Mesothelial cell of epicardium (in vitro differentiated cells): ENCODE data around the gene NUMB. TPM values are rescaled to one million over a fixed set of nuclear protein-coding genes. Genes with fewer than 3 reads are reported as not detected.
"Not testable (repeated sequence)": the region's sequence is repeated elsewhere in the genome, so short reads cannot be mapped to it uniquely, and the experiment has no call there.

Experiments used
- DNase-seq, 2 experiments: peaks; one replicate each; pipeline ENCODE4 v3.0.0; 2021; ENCODE audit warnings: low spot score in 2 of 2; ENCODE audit not compliant: unreplicated experiment in 2 of 2
- H3K27ac Mint-ChIP-seq: 2 replicates; pipeline ENCODE4 v1.8.0; 2021; ENCODE audit warnings: mixed read lengths
- H3K27me3 Mint-ChIP-seq: 2 replicates; pipeline ENCODE4 v1.8.0; 2021; ENCODE audit warnings: low read depth, mixed read lengths
- H3K36me3 Mint-ChIP-seq: 2 replicates; pipeline ENCODE4 v1.8.0; 2021; ENCODE audit warnings: mixed read lengths
- H3K4me1 Mint-ChIP-seq: 2 replicates; pipeline ENCODE4 v1.8.0; 2021; ENCODE audit warnings: mixed read lengths
- H3K4me3 Mint-ChIP-seq: 2 replicates; pipeline ENCODE4 v1.8.0; 2021; ENCODE audit warnings: mild to moderate bottlenecking, moderate library complexity, mixed read lengths
- H3K9me3 Mint-ChIP-seq: 2 replicates; pipeline ENCODE4 v1.8.0; 2021; ENCODE audit warnings: mixed read lengths
- total RNA-seq: library from RNA; stranded (reverse); gene quantifications from 3 replicates; pipeline ENCODE4 v1.2.1, GENCODE V29; 2021
- TF ChIP-seq, protein P1 (sequence below): fragments of 200-600 bp; sonication (generic); IDR thresholded peaks from one replicate; pipeline ENCODE4 v1.5.0; 2021; ENCODE audit warnings: antibody characterized with exemption; ENCODE audit not compliant: unreplicated experiment

Gene NUMB
- total RNA-seq, 1 donor from 2014 or later, result 88.0 TPM

DNA sequence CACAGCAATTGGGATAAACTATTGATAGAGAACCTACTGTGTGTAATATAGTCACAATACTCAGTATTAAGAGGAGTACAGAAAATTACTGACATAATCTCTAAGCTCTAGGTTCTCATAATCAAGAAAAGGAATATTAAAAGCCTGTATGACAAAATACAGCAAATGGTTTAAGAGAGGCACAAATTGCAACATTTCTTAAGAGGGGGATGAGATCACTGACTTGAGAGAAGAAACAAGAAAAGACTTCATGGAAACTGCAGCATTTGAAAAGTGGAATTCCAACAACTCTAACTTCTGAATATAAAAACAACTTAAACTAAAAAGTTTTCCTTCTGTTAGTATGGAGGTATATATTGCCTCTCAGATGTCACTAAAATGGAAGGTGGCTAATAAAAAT is 89.7 kb downstream of the NUMB start:
- no peak for DNase-seq
- Mint-ChIP-seq H3K27ac (no peak overlapping the region), H3K36me3 (peaks cover 4% of the 10 kb centered on the region), H3K4me1 (no peaks in the 10 kb centered on the region), H3K9me3 (no peaks in the 10 kb centered on the region), H3K27me3 (no peaks in the 10 kb centered on the region), H3K4me3 (no peak overlapping the region)
- TF ChIP-seq, protein P1, sequence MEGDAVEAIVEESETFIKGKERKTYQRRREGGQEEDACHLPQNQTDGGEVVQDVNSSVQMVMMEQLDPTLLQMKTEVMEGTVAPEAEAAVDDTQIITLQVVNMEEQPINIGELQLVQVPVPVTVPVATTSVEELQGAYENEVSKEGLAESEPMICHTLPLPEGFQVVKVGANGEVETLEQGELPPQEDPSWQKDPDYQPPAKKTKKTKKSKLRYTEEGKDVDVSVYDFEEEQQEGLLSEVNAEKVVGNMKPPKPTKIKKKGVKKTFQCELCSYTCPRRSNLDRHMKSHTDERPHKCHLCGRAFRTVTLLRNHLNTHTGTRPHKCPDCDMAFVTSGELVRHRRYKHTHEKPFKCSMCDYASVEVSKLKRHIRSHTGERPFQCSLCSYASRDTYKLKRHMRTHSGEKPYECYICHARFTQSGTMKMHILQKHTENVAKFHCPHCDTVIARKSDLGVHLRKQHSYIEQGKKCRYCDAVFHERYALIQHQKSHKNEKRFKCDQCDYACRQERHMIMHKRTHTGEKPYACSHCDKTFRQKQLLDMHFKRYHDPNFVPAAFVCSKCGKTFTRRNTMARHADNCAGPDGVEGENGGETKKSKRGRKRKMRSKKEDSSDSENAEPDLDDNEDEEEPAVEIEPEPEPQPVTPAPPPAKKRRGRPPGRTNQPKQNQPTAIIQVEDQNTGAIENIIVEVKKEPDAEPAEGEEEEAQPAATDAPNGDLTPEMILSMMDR, result no peak

DNA sequence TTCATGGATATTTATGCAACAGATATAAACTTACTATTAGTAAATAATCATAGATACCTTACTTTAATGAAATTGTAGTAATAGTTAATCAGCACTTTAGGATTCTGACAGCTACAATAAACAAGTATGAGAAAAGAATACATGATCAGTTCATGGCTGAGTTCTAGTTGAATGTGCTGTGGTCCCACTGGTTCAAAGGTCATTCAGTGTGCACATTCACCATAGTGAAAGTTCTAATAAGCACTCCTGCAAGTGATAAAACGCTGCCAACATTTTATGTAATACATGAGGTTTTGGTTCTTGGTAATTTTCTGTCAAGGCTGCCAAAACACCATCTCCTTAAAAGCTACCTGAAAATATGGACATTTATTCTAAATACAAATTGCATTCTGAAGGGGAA is 92.6 kb downstream of the NUMB start:
- no peak for DNase-seq
- Mint-ChIP-seq H3K4me3 (no peak overlapping the region), H3K36me3 (peaks cover 10% of the 10 kb centered on the region), H3K27ac (no peak overlapping the region), H3K9me3 (peaks cover 4% of the 10 kb centered on the region), H3K27me3 (no peaks in the 10 kb centered on the region), H3K4me1 (no peaks in the 10 kb centered on the region)
- TF ChIP-seq, protein P1, result no peak

DNA sequence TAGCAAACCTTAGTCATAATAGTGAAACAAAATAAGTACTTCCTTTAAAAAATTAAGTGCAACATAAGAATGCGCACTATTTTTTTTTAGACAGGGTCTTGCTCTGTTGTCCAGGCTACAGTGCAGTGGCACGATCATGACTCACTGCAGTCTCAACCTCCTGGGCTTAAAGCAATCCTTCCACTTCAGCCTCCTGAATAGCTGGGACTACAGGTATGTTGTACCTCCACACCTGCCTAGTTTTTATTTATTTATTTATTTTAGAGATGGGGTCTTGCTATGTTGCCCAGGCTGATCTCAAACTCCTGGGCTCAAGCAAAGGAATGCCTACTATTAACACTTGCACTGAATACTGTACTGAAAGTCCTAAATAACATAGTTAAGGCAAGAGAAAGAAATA is 93.8 kb downstream of the NUMB start:
- Mint-ChIP-seq H3K27me3 (no peaks in the 10 kb centered on the region), H3K4me3 (no peak overlapping the region), H3K27ac (no peak overlapping the region)

DNA sequence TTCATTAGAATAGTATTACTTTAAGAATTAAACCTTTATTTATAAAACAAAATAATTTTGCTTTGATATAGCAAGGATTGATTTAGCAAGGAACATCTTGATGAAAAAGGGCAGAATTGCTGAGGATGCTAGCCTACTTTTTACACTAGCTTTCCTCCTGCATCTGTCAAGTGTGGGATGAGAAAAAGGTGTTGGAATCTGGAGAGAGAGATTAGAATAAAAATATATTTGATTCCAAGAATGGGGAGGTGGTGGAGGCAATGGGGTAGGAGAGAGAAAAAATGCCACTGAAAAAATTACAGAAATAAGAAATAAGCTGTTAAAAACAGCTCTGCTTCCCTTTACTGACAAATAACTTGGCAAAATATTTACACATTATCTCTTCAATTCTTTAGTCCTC is 98.9 kb downstream of the NUMB start:
- no peaks in the 10 kb centered on the region for H3K4me1 Mint-ChIP-seq
- TF ChIP-seq, protein P1, result no peak
- no peak overlapping the region for H3K27ac Mint-ChIP-seq

More for the DNA sequence above, 93.8 kb downstream of the NUMB start:
- Mint-ChIP-seq H3K36me3 (peaks cover 10% of the 10 kb centered on the region), H3K4me1 (no peaks in the 10 kb centered on the region), H3K9me3 (peaks cover 4% of the 10 kb centered on the region)
- TF ChIP-seq, protein P1, result no peak
- no peak for DNase-seq

DNA sequence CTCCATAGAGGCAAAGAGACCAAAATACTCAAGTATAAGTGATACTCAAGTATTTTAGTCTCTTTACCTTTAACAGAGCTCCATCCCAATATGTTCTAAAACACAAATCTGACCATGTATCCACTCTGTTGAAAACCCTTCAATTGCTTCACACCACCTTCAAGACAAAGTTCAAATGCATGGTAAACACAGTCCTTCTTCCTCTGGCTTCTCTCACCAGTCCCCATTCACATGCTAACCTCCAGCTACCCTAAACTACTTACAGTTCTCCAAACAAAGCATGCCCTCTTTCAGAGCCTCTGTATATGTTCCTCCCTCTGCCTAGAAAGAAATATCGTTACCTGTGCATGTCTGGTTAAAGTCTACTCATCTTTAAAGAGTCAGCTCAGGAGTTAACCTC is 100.2 kb downstream of the NUMB start:
- Mint-ChIP-seq H3K27ac (no peak overlapping the region), H3K4me1 (no peaks in the 10 kb centered on the region), H3K4me3 (no peak overlapping the region), H3K27me3 (no peaks in the 10 kb centered on the region), H3K9me3 (peaks cover 4% of the 10 kb centered on the region), H3K36me3 (peaks cover 7% of the 10 kb centered on the region)
- no peak for DNase-seq
- TF ChIP-seq, protein P1, result no peak

More for the DNA sequence above, 98.9 kb downstream of the NUMB start:
- Mint-ChIP-seq H3K4me3 (no peak overlapping the region), H3K36me3 (peaks cover 13% of the 10 kb centered on the region), H3K27me3 (no peaks in the 10 kb centered on the region), H3K9me3 (peaks cover 4% of the 10 kb centered on the region)
- DNase-seq, result no peak

DNA sequence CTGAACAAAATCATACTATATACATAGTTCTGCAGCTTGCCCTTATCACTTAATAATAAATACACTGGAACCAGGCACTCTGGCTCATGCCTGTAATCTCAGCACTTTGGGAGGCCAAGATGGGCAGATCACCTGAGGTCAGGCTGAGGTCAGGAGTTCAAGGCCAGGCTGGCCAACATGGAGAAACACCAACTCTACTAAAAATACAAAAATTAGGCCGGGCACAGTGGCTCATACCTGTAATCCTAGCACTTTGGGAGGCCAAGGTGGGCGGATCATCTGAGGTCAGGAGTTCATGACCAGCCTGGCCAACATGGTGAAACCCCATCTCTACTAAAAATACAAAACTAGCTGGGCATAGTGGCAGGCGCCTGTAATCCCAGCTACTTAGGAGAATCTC is 109.3 kb downstream of the NUMB start:
- not testable (repeated sequence) for H3K4me3 Mint-ChIP-seq, H3K27ac Mint-ChIP-seq, H3K27me3 Mint-ChIP-seq, H3K9me3 Mint-ChIP-seq, DNase-seq, H3K36me3 Mint-ChIP-seq, H3K4me1 Mint-ChIP-seq
